ENCODE measurements around the gene ZNF425. TPM values are rescaled to one million over a fixed set of nuclear protein-coding genes. Genes with fewer than 3 reads are reported as not detected.

ZNF425 gene
- total RNA-seq, 4 donors from 2014 or later, result 1.8 to 4.8 (median 3.7) TPM

GRCh38 chr7:149077594-149077993 lies 48.5 kb downstream of the ZNF425 start:
- Histone ChIP-seq H3K36me3 (peaks cover 0 to 17% (median 0%) of the 10 kb centered on the region in 3 donors), H3K4me3 (no peak overlapping the region), H3K27me3 (no peaks in the 10 kb centered on the region), H3K27ac (no peak overlapping the region), H3K4me1 (peaks cover 0 to 18% (median 5%) of the 10 kb centered on the region in 3 donors), H3K9me3 (no peaks in the 10 kb centered on the region)
- no peak for DNase-seq
- intact Hi-C loops (cut with DNase I), result no loop called here
- no peak for TF ChIP-seq POLR2A (IDR thresholded peaks at IDR 0.05)
- TF ChIP-seq CTCF (IDR thresholded peaks at IDR 0.05), result no peak
- WGBS, 2 donors, result 86 to 96% methylated on average over 9 of the region's 9 CpGs

GRCh38 chr7:149075286-149075685 lies 50.8 kb downstream of the ZNF425 start:
- no peak for DNase-seq
- TF ChIP-seq POLR2A (IDR thresholded peaks at IDR 0.05) (no peak), CTCF (IDR thresholded peaks at IDR 0.05) (no peak)
- no peaks in the 10 kb centered on the region for H3K9me3 ChIP-seq
- no peak overlapping the region for H3K4me3 ChIP-seq
- intact Hi-C loops (cut with DNase I), result no loop called here
- 88 to 100% methylated on average over 2 of the region's 2 CpGs for WGBS, 2 donors
- H3K27me3 ChIP-seq, result no peaks in the 10 kb centered on the region
- peaks cover 15 to 40% (median 20%) of the 10 kb centered on the region in 3 donors for H3K36me3 ChIP-seq
- H3K27ac ChIP-seq, result peak overlapping the region; percentile 19 to 78 (median 62)
- peaks cover 0 to 18% (median 5%) of the 10 kb centered on the region in 3 donors for H3K4me1 ChIP-seq

- H3K27me3 ChIP-seq, result no peaks in the 10 kb centered on the region
- no peak for DNase-seq
- TF ChIP-seq POLR2A (IDR thresholded peaks at IDR 0.05) (no peak), CTCF (IDR thresholded peaks at IDR 0.05) (no peak)
- 33 to 49% methylated on average over 3 of the region's 3 CpGs for WGBS, 2 donors
- no peak overlapping the region for H3K4me3 ChIP-seq
- intact Hi-C loops (cut with DNase I), result no loop called here
- H3K27ac ChIP-seq, result peak overlapping the region; percentile 47 to 78 (median 62)
- no peaks in the 10 kb centered on the region for H3K9me3 ChIP-seq
- peaks cover 0 to 18% (median 5%) of the 10 kb centered on the region in 3 donors for H3K4me1 ChIP-seq
- peaks cover 15 to 39% (median 20%) of the 10 kb centered on the region in 3 donors for H3K36me3 ChIP-seq
Measured at GRCh38 chr7:149074116-149074885, 51.8 kb downstream of the ZNF425 start.

- Histone ChIP-seq H3K4me3 (no peak overlapping the region), H3K9me3 (no peaks in the 10 kb centered on the region), H3K27me3 (no peaks in the 10 kb centered on the region), H3K36me3 (peaks cover 15 to 49% (median 20%) of the 10 kb centered on the region in 3 donors), H3K27ac (peak overlapping the region in 1 of 4 donors; percentile 34), H3K4me1 (peaks cover 0 to 18% (median 5%) of the 10 kb centered on the region in 3 donors)
- intact Hi-C loops (cut with DNase I), result no loop called here
- DNase-seq, result no peak
- no peak for TF ChIP-seq POLR2A (IDR thresholded peaks at IDR 0.05)
- TF ChIP-seq CTCF (IDR thresholded peaks at IDR 0.05), result no peak
- WGBS, 2 donors, result 78 to 91% methylated on average over 4 of the region's 4 CpGs
Measured at GRCh38 chr7:149072438-149072775, 53.7 kb downstream of the ZNF425 start.

- H3K9me3 ChIP-seq, result no peaks in the 10 kb centered on the region
- intact Hi-C loops (cut with DNase I), result no loop called here
- H3K4me1 ChIP-seq, result peaks cover 0 to 18% (median 5%) of the 10 kb centered on the region in 3 donors
- H3K27ac ChIP-seq, result peak overlapping the region in 1 of 4 donors; percentile 34
- peaks cover 15 to 55% (median 20%) of the 10 kb centered on the region in 3 donors for H3K36me3 ChIP-seq
- DNase-seq, result no peak
- 82% methylated on average over 3 to 7 of the region's 46 CpGs for WGBS, 2 donors
- TF ChIP-seq CTCF (IDR thresholded peaks at IDR 0.05) (peak in 1 of 6 experiments; percentile 21), POLR2A (IDR thresholded peaks at IDR 0.05) (no peak)
- H3K4me3 ChIP-seq, result peak overlapping the region in 1 of 4 donors; percentile 1
- no peaks in the 10 kb centered on the region for H3K27me3 ChIP-seq
Measured at GRCh38 chr7:149071641-149072437, 54.3 kb downstream of the ZNF425 start.
